Measurements from ENCODE around the gene LTBP1. TPM values are rescaled to one million over a fixed set of nuclear protein-coding genes. Genes with fewer than 3 reads are reported as not detected.
A peak's percentile ranks its signal among the peaks of the same experiment; 100 is the strongest.

LTBP1 gene
- total and polyA plus RNA-seq, 8 donors, result 11.0 to 134 (median 25.6) TPM

DNA sequence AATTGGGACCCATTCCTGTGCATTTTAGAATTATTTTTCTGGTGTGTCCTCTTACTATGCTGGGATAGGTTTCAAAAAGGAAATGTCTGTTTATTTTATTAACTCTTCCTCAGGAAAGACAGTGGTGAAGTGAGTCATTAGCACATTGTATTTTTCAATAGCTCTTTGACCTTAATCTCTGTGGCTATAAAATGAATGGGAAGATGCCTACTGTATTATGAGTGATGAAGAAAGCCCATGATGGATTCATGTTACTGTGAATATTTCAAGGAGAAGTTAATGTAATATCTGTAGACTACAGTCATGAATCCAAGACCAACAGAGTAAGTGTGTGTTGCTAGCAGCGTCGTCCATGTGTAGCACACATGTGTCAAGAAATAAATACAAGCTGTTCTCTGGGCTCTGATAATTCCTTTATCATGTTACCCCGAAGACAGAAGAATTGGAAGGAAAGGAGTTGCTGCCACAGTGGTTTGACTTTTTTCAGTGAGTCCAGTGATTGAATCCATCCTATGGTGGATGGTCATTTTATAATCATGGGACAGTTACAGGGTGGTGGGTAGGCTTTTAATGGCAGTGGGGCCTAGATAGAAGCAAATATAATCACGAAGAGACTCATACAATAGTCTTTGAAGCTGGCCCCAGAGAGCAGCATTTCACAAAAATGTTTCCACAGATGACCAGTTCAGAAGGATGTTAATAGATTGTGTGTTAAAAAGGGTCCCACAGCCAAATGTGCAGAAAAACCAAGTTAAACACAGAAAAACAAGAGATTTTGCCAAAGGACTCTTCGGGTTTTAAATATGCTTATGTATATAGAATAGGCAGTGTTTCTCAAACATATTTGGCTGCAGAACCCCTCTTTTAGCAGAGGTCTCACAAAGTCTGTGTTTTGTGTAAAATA lies 290.0 kb downstream of the LTBP1 start:
- intact Hi-C loops (cut with DNase I; ENCODE audit: low total_unique reads), result no loop called here
- Histone ChIP-seq H3K4me3 (no peak overlapping the region), H3K27me3 (no peaks in the 10 kb centered on the region), H3K27ac (peak overlapping the region in 1 of 5 donors; percentile 9), H3K36me3 (no peaks in the 10 kb centered on the region), H3K4me1 (peaks cover 0 to 6% (median 0%) of the 10 kb centered on the region in 4 donors), H3K9me3 (no peaks in the 10 kb centered on the region)
- TF ChIP-seq POLR2AphosphoS5 (IDR thresholded peaks at IDR 0.05), result no peak
- TF ChIP-seq, protein P1, sequence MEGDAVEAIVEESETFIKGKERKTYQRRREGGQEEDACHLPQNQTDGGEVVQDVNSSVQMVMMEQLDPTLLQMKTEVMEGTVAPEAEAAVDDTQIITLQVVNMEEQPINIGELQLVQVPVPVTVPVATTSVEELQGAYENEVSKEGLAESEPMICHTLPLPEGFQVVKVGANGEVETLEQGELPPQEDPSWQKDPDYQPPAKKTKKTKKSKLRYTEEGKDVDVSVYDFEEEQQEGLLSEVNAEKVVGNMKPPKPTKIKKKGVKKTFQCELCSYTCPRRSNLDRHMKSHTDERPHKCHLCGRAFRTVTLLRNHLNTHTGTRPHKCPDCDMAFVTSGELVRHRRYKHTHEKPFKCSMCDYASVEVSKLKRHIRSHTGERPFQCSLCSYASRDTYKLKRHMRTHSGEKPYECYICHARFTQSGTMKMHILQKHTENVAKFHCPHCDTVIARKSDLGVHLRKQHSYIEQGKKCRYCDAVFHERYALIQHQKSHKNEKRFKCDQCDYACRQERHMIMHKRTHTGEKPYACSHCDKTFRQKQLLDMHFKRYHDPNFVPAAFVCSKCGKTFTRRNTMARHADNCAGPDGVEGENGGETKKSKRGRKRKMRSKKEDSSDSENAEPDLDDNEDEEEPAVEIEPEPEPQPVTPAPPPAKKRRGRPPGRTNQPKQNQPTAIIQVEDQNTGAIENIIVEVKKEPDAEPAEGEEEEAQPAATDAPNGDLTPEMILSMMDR (IDR thresholded peaks at IDR 0.05), result no peak
- no peak for TF ChIP-seq EP300 (IDR thresholded peaks at IDR 0.05)
- TF ChIP-seq POLR2A (IDR thresholded peaks at IDR 0.05), result no peak
- DNase-seq, result no peak
- WGBS, 5 donors, result 79 to 83% (median 82%) methylated on average over 5 of the region's 5 CpGs

DNA sequence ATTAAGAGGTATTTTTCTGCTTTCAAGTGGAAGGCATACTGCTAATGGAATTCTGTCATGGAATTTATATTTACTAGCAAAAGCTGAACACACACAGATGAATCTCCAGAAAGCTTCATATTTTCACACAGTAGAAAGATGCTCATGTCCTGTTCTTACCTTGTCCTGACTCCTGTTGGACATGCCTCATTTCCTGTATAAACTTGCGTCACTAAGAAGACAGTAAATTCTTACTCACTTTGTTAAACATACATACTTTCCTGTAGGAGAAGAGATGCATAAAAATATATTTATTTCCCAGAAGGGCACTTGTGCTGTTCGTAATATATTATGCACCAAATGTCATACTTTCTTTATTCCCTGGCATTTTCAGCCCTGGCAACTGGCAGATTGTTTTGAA lies 291.4 kb downstream of the LTBP1 start:
- TF ChIP-seq, protein P1 (IDR thresholded peaks at IDR 0.05), result no peak
- peak in 1 of 3 donors; percentile 29 for TF ChIP-seq POLR2AphosphoS5 (IDR thresholded peaks at IDR 0.05)
- DNase-seq, result no peak
- Histone ChIP-seq H3K27me3 (no peaks in the 10 kb centered on the region), H3K4me3 (no peak overlapping the region), H3K27ac (peak overlapping the region in 2 of 5 donors; percentile 43 to 52), H3K9me3 (no peaks in the 10 kb centered on the region), H3K36me3 (no peaks in the 10 kb centered on the region), H3K4me1 (peaks cover 0 to 6% (median 0%) of the 10 kb centered on the region in 4 donors)
- 80 to 97% (median 89%) methylated on average over 2 of the region's 2 CpGs for WGBS, 5 donors
- intact Hi-C loops (cut with DNase I; ENCODE audit: low total_unique reads), result no loop called here

DNA sequence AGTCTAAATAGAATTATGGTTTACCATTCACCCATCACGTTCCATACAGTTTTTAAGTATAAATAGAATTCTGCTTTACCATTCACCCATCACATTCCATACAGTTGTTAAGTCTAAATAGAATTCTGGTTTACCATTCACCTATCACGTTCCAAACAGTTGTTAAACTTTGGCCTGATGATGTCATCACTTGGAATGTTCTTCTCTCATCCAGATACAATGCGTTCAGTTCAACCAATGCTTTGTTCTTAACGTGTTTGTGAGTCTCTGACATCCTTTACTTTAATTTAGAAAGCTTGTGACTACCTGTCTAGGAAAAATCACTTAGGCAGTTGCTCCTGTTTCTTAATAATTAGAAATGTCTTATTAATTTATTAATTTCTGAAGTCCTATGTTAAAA lies 293.4 kb downstream of the LTBP1 start:
- Histone ChIP-seq H3K27ac (no peak overlapping the region), H3K4me1 (peaks cover 0 to 6% (median 0%) of the 10 kb centered on the region in 4 donors), H3K9me3 (no peaks in the 10 kb centered on the region), H3K36me3 (no peaks in the 10 kb centered on the region), H3K27me3 (no peaks in the 10 kb centered on the region), H3K4me3 (no peak overlapping the region)
- DNase-seq, result peak in 1 of 2 donors; percentile 25
- intact Hi-C loops (cut with DNase I; ENCODE audit: low total_unique reads), result no loop called here
- 53 to 59% (median 57%) methylated on average over 4 of the region's 4 CpGs for WGBS, 5 donors
- TF ChIP-seq, protein P1 (IDR thresholded peaks at IDR 0.05), result no peak
- TF ChIP-seq EP300 (IDR thresholded peaks at IDR 0.05) (no peak), POLR2AphosphoS5 (IDR thresholded peaks at IDR 0.05) (no peak), POLR2A (IDR thresholded peaks at IDR 0.05) (no peak)

DNA sequence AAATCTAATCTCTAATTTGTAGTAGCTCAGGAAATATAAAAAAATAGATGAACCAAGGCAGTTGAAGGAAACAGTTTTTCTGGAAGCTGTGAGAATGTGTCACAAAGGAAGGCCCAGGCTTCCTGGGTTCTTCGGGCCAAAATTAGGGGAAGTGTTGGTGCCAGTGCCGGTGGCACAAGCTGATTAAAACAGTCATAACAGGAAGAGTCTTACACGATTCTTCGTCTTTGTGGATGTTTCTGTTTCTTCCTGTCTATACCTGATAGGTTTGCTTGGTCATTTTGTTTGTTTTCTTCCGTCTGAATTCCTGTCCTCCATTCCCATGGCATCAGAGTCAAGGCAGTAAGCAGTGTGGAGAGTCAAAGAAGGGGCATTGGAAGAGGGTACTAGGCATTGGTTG lies 294.3 kb downstream of the LTBP1 start:
- Histone ChIP-seq H3K27ac (no peak overlapping the region), H3K27me3 (no peaks in the 10 kb centered on the region), H3K4me1 (peaks cover 0 to 6% (median under 1%) of the 10 kb centered on the region in 4 donors), H3K9me3 (no peaks in the 10 kb centered on the region), H3K36me3 (no peaks in the 10 kb centered on the region), H3K4me3 (no peak overlapping the region)
- intact Hi-C loops (cut with DNase I; ENCODE audit: low total_unique reads), result no loop called here
- WGBS, 5 donors, result 66 to 81% (median 79%) methylated on average over 5 of the region's 5 CpGs
- DNase-seq, result no peak
- TF ChIP-seq POLR2A (IDR thresholded peaks at IDR 0.05), result no peak
- TF ChIP-seq, protein P1 (IDR thresholded peaks at IDR 0.05), result no peak
- TF ChIP-seq EP300 (IDR thresholded peaks at IDR 0.05), result no peak
- TF ChIP-seq POLR2AphosphoS5 (IDR thresholded peaks at IDR 0.05), result no peak
